KMS-11 (cell line): ENCODE results near the gene RPS6KA2.

ENCODE experiments used
- H2AFZ ChIP-seq: fragments of 200-600 bp; sonication (generic); 2 replicates; pipeline ENCODE4 v1.6.1; 2016; ENCODE audit warnings: antibody characterized with exemption, mixed run types, low read depth
- H3K27ac ChIP-seq: fragments of 200-600 bp; sonication (generic); 2 replicates; pipeline ENCODE4 v1.6.1; 2016; ENCODE audit warnings: mild to moderate bottlenecking, mixed run types
- H3K27me3 ChIP-seq: fragments of 200-600 bp; sonication (generic); 2 replicates; pipeline ENCODE4 v1.6.1; 2017; ENCODE audit warnings: mild to moderate bottlenecking, low read depth, mixed run types, moderate library complexity; ENCODE audit not compliant: insufficient read depth
- H3K36me3 ChIP-seq: fragments of 200-600 bp; sonication (generic); 2 replicates; pipeline ENCODE4 v1.6.1; 2017; ENCODE audit warnings: mild to moderate bottlenecking, mixed run types; ENCODE audit not compliant: insufficient read depth
- H3K4me1 ChIP-seq: fragments of 200-600 bp; sonication (generic); 2 replicates; pipeline ENCODE4 v1.6.1; 2016; ENCODE audit warnings: mild to moderate bottlenecking, low read depth, mixed run types; ENCODE audit not compliant: poor library complexity, severe bottlenecking
- H3K4me2 ChIP-seq: fragments of 200-600 bp; sonication (generic); 2 replicates; pipeline ENCODE4 v1.7.0; 2016; ENCODE audit warnings: mild to moderate bottlenecking, mixed run types
- H3K4me3 ChIP-seq: fragments of 200-600 bp; sonication (generic); IDR thresholded peaks from 2 replicates; pipeline ENCODE4 v1.6.1; 2017; ENCODE audit warnings: low read depth, low read length, mixed read lengths; ENCODE audit not compliant: insufficient read depth
- H3K79me2 ChIP-seq: fragments of 200-600 bp; sonication (generic); 2 replicates; pipeline ENCODE4 v1.6.1; 2016; ENCODE audit warnings: low read depth, mixed run types; ENCODE audit not compliant: insufficient read depth
- H3K9ac ChIP-seq: fragments of 200-600 bp; sonication (generic); 2 replicates; pipeline ENCODE4 v1.6.1; 2016; ENCODE audit warnings: mild to moderate bottlenecking, mixed run types
- H4K20me1 ChIP-seq: fragments of 200-600 bp; sonication (generic); 2 replicates; pipeline ENCODE4 v1.6.1; 2016; ENCODE audit warnings: mild to moderate bottlenecking, mixed run types; ENCODE audit not compliant: insufficient read depth
- CTCF ChIP-seq: fragments of 200-600 bp; sonication (generic); conservative IDR thresholded peaks from 2 replicates; pipeline ENCODE4 v1.6.1; 2017; ENCODE audit warnings: low read depth, mild to moderate bottlenecking, antibody characterized with exemption, low read length, moderate library complexity, mixed read lengths

RPS6KA2 gene

GRCh38 chr6:166569206-166569605 is 57.8 kb downstream of the RPS6KA2 start:
- Histone ChIP-seq H3K36me3 (no peaks in the 10 kb centered on the region), H2AFZ (no peak overlapping the region), H3K27me3 (no peaks in the 10 kb centered on the region), H4K20me1 (no peaks in the 10 kb centered on the region), H3K4me3 (no peak overlapping the region), H3K79me2 (no peaks in the 10 kb centered on the region), H3K9ac (no peak overlapping the region), H3K27ac (no peak overlapping the region), H3K4me1 (no peaks in the 10 kb centered on the region), H3K4me2 (no peak overlapping the region)
- no peak for TF ChIP-seq CTCF

GRCh38 chr6:166567813-166568212 is 59.2 kb downstream of the RPS6KA2 start:
- Histone ChIP-seq H3K36me3 (no peaks in the 10 kb centered on the region), H3K4me2 (no peak overlapping the region), H3K27me3 (no peaks in the 10 kb centered on the region), H3K4me1 (no peaks in the 10 kb centered on the region), H4K20me1 (no peaks in the 10 kb centered on the region), H3K4me3 (no peak overlapping the region), H3K27ac (no peak overlapping the region), H2AFZ (no peak overlapping the region), H3K79me2 (no peaks in the 10 kb centered on the region), H3K9ac (no peak overlapping the region)
- TF ChIP-seq CTCF: no peak

GRCh38 chr6:166567107-166567506 is 59.9 kb downstream of the RPS6KA2 start:
- no peak overlapping the region for H2AFZ ChIP-seq
- no peaks in the 10 kb centered on the region for H3K4me1 ChIP-seq
- no peak overlapping the region for H3K4me2 ChIP-seq
- no peaks in the 10 kb centered on the region for H3K79me2 ChIP-seq
- no peak overlapping the region for H3K9ac ChIP-seq
- no peak overlapping the region for H3K27ac ChIP-seq
- no peaks in the 10 kb centered on the region for H3K27me3 ChIP-seq
- H3K4me3 ChIP-seq: no peak overlapping the region
- no peak for TF ChIP-seq CTCF
- H4K20me1 ChIP-seq: no peaks in the 10 kb centered on the region
- no peaks in the 10 kb centered on the region for H3K36me3 ChIP-seq

- Histone ChIP-seq H3K27me3 (no peaks in the 10 kb centered on the region), H3K4me3 (no peak overlapping the region), H3K36me3 (no peaks in the 10 kb centered on the region), H2AFZ (no peak overlapping the region), H3K4me2 (no peak overlapping the region), H3K4me1 (no peaks in the 10 kb centered on the region), H3K9ac (no peak overlapping the region), H3K79me2 (no peaks in the 10 kb centered on the region), H4K20me1 (no peaks in the 10 kb centered on the region), H3K27ac (no peak overlapping the region)
- TF ChIP-seq CTCF: no peak
Observed at GRCh38 chr6:166566026-166567011, 60.7 kb downstream of the RPS6KA2 start.
